Caco-2 (cell line): ENCODE measurements around the gene HBE1. TPM values are rescaled to one million over a fixed set of nuclear protein-coding genes. Genes with fewer than 3 reads are reported as not detected.

Experiments used
- BruUV-seq: library from RNA; stranded (reverse); fragments of 400-500 nt; replicated peaks from 2 replicates; lab custom pipeline; 2021; lab: Mats Ljungman, UMichigan
- CTCF ChIA-PET: fragments of 300-600 bp; sonication (Branson Sonifier 250); formaldehyde crosslinking; loops from one replicate; lab custom pipeline; 2022; ENCODE audit warnings: antibody characterized with exemption; lab: Charles Lee
- POLR2A ChIA-PET: fragments of 300-600 bp; sonication (Branson Sonifier 250); formaldehyde crosslinking; loops from one replicate; lab custom pipeline; 2022; ENCODE audit warnings: antibody characterized with exemption; lab: Charles Lee
- DNase-seq, 2 experiments: peaks; one replicate each; pipeline versions ENCODE4 v3.0.0 to v3.0.0-alpha.2; 2020 to 2022
- H3K27me3 ChIP-seq: replicated peaks from 2 replicates; pipeline ENCODE4 v1.6.0; 2011; ENCODE audit warnings: low read length; ENCODE audit not compliant: control insufficient read depth, insufficient read depth
- H3K36me3 ChIP-seq: 2 replicates; pipeline ENCODE4 v1.5.1; 2011; ENCODE audit warnings: low read length; ENCODE audit not compliant: control insufficient read depth, insufficient read depth
- H3K4me1 ChIP-seq: fragments of 250-450 bp; sonication (Bioruptor Pico); 2 replicates; pipeline ENCODE4 v1.5.1; 2020; ENCODE audit warnings: mild to moderate bottlenecking
- H3K4me3 ChIP-seq: 2 replicates; pipeline ENCODE4 v1.5.1; 2011; ENCODE audit warnings: low read depth, mild to moderate bottlenecking, control low read depth, low read length
- H3K9me3 ChIP-seq: fragments of 250-450 bp; sonication (Bioruptor Pico); 2 replicates; pipeline ENCODE4 v1.5.1; 2020; ENCODE audit warnings: mild to moderate bottlenecking, moderate library complexity
- H3K27ac Mint-ChIP-seq: one replicate; pipeline ENCODE4 v1.8.0; 2022; ENCODE audit warnings: mixed read lengths; ENCODE audit not compliant: unreplicated experiment
- H3K27me3 Mint-ChIP-seq: one replicate; pipeline ENCODE4 v1.8.0; 2022; ENCODE audit warnings: mixed read lengths; ENCODE audit not compliant: insufficient read depth, unreplicated experiment
- H3K36me3 Mint-ChIP-seq: one replicate; pipeline ENCODE4 v1.8.0; 2022; ENCODE audit warnings: mild to moderate bottlenecking, mixed read lengths; ENCODE audit not compliant: insufficient read depth, unreplicated experiment
- H3K4me1 Mint-ChIP-seq: one replicate; pipeline ENCODE4 v1.8.0; 2022; ENCODE audit warnings: low read depth, mixed read lengths; ENCODE audit not compliant: unreplicated experiment
- H3K4me3 Mint-ChIP-seq: one replicate; pipeline ENCODE4 v1.8.0; 2022; ENCODE audit warnings: mild to moderate bottlenecking, moderate library complexity, mixed read lengths; ENCODE audit not compliant: unreplicated experiment
- H3K9me3 Mint-ChIP-seq: one replicate; pipeline ENCODE4 v1.8.0; 2022; ENCODE audit warnings: mixed read lengths; ENCODE audit not compliant: unreplicated experiment
- intact Hi-C: fragments of 100-400 bp; cut with micrococcal nuclease; formaldehyde crosslinking; loops from one replicate; pipeline ENCODE4 v1.10.0; 2022; ENCODE audit not compliant: unreplicated experiment
- total RNA-seq: library from RNA; stranded (reverse); gene quantifications from 2 replicates; pipeline ENCODE4 v1.2.3, GENCODE V29; 2022
- TF ChIP-seq, protein P1 (sequence below), 2 experiments: fragments of 200-600 bp in 1 of 2; IDR thresholded peaks; 1 replicate in 1 of 2; 2 replicates in 1 of 2; pipeline versions ENCODE4 v1.5.1 to v1.8.0; 2011 to 2022; ENCODE audit warnings: antibody characterized with exemption in 1 of 2, control low read depth in 1 of 2, inconsistent platforms in 1 of 2, low read depth in 1 of 2, low read length in 1 of 2, mild to moderate bottlenecking in 1 of 2, moderate library complexity in 1 of 2; ENCODE audit not compliant: insufficient read depth in 1 of 2, severe bottlenecking in 1 of 2, unreplicated experiment in 1 of 2

The HBE1 gene
- total RNA-seq, 1 experiment from 2014 or later = not detected

DNA sequence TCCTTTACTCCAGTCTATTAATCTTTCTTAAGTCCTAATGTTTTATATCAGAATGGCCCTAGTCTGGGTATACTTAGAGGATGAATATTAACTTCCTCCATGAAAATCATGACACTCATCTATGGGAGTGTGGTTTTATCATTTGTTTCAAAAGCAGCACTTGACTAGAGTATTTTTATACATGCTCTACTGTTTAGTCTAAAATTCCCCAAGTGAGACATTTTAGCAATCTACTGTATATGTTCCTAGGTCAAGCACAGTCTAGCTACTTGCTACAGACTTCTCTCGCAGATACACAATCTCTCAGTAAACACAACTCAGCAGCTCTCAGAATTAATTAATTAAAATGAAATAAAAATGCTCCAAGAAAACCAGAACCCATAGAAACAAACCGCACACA, 39.9 kb downstream of the HBE1 start:
- DNase-seq = no peak
- Mint-ChIP-seq H3K4me3 (no peak overlapping the region), H3K36me3 (no peaks in the 10 kb centered on the region), H3K9me3 (no peaks in the 10 kb centered on the region), H3K4me1 (no peaks in the 10 kb centered on the region), H3K27ac (no peak overlapping the region), H3K27me3 (peaks cover 4% of the 10 kb centered on the region)
- BruUV-seq = no TSS peak
- no peaks in the 10 kb centered on the region for H3K4me1 ChIP-seq
- no peaks in the 10 kb centered on the region for H3K36me3 ChIP-seq
- TF ChIP-seq, protein P1, sequence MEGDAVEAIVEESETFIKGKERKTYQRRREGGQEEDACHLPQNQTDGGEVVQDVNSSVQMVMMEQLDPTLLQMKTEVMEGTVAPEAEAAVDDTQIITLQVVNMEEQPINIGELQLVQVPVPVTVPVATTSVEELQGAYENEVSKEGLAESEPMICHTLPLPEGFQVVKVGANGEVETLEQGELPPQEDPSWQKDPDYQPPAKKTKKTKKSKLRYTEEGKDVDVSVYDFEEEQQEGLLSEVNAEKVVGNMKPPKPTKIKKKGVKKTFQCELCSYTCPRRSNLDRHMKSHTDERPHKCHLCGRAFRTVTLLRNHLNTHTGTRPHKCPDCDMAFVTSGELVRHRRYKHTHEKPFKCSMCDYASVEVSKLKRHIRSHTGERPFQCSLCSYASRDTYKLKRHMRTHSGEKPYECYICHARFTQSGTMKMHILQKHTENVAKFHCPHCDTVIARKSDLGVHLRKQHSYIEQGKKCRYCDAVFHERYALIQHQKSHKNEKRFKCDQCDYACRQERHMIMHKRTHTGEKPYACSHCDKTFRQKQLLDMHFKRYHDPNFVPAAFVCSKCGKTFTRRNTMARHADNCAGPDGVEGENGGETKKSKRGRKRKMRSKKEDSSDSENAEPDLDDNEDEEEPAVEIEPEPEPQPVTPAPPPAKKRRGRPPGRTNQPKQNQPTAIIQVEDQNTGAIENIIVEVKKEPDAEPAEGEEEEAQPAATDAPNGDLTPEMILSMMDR (IDR thresholded peaks at IDR 0.05; ENCODE audit: insufficient read depth in 1 of 2, low read depth in 1 of 2, low read length in 1 of 2, severe bottlenecking in 1 of 2, unreplicated experiment in 1 of 2) = no peak
- POLR2A ChIA-PET = no interaction called here
- H3K9me3 ChIP-seq = no peaks in the 10 kb centered on the region
- intact Hi-C loops = no loop called here
- H3K27me3 ChIP-seq = no peaks in the 10 kb centered on the region
- CTCF ChIA-PET = no interaction called here
- H3K4me3 ChIP-seq = no peak overlapping the region

DNA sequence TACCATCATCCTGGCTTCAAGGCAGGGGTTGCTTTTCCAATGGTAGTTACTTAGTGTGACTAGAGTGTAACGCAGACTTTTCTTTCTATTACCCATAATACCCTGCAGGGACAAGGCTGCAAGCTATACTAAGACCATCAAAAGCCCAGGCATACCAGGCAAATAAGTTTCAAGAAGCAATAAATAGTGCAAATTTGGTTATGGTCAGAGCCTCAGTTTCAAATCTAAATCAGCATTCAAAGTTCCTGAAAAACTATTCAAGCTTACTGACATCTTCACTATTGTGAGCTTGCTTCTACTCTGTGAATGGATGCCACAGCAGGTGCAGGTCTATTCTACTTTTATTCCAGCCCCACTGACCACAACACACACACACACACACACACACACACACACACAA, 40.4 kb downstream of the HBE1 start:
- DNase-seq = no peak
- ChIA-PET POLR2A (no interaction called here), CTCF (no interaction called here)
- no peaks in the 10 kb centered on the region for H3K36me3 Mint-ChIP-seq
- Histone ChIP-seq H3K4me1 (no peaks in the 10 kb centered on the region), H3K9me3 (no peaks in the 10 kb centered on the region), H3K36me3 (no peaks in the 10 kb centered on the region), H3K27me3 (no peaks in the 10 kb centered on the region), H3K4me3 (no peak overlapping the region)
- no peak overlapping the region for H3K27ac Mint-ChIP-seq
- peaks cover 4% of the 10 kb centered on the region for H3K27me3 Mint-ChIP-seq
- H3K9me3 Mint-ChIP-seq = no peaks in the 10 kb centered on the region
- no TSS peak for BruUV-seq
- intact Hi-C loops = no loop called here
- TF ChIP-seq, protein P1 (IDR thresholded peaks at IDR 0.05; ENCODE audit: insufficient read depth in 1 of 2, low read depth in 1 of 2, low read length in 1 of 2, severe bottlenecking in 1 of 2, unreplicated experiment in 1 of 2) = no peak
- no peaks in the 10 kb centered on the region for H3K4me1 Mint-ChIP-seq
- H3K4me3 Mint-ChIP-seq = no peak overlapping the region

DNA sequence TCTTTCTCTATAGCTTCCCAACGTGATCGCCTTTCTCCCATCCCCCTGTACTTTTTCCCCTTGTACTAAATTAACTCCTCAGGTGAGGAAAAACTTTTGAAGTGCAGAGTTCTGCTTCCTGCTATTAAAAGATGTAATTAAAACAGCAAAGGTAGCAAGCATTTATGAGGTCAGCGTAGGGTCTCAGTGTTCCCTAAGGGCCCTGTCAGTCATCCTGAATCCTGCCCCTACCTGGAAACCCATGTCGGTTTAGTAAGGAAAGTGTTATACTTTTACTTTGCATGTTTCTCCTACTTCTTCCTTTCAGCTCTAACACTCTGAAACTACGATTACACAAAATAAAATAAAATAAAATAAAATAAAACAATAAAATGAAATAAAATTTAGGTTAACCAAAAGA, 41.6 kb downstream of the HBE1 start:
- Histone ChIP-seq H3K4me1 (no peaks in the 10 kb centered on the region), H3K36me3 (no peaks in the 10 kb centered on the region), H3K4me3 (no peak overlapping the region), H3K27me3 (no peaks in the 10 kb centered on the region), H3K9me3 (no peaks in the 10 kb centered on the region)
- intact Hi-C loops = no loop called here
- Mint-ChIP-seq H3K9me3 (no peaks in the 10 kb centered on the region), H3K36me3 (no peaks in the 10 kb centered on the region), H3K27ac (no peak overlapping the region), H3K4me1 (no peaks in the 10 kb centered on the region), H3K27me3 (peaks cover 4% of the 10 kb centered on the region), H3K4me3 (no peak overlapping the region)
- TF ChIP-seq, protein P1 (IDR thresholded peaks at IDR 0.05; ENCODE audit: insufficient read depth in 1 of 2, low read depth in 1 of 2, low read length in 1 of 2, severe bottlenecking in 1 of 2, unreplicated experiment in 1 of 2) = no peak
- no peak for DNase-seq
- ChIA-PET POLR2A (no interaction called here), CTCF (no interaction called here)
- BruUV-seq = no TSS peak
